Stimulated activated naive CD4-positive, alpha-beta T cell (primary cell): ENCODE results near the gene TM4SF20.
"Not testable (repeated sequence)": the region's sequence is repeated elsewhere in the genome, so short reads cannot be mapped to it uniquely, and the experiment has no call there.

ENCODE experiments used
- DNase-seq, 6 experiments: peaks; one replicate each; lab custom pipeline; 2025; lab: John Stamatoyannopoulos, UW

TM4SF20 gene

GRCh38 chr2:227398684-227399670 lies 19.9 kb upstream of the TM4SF20 start:
- DNase-seq = no peak

DNA sequence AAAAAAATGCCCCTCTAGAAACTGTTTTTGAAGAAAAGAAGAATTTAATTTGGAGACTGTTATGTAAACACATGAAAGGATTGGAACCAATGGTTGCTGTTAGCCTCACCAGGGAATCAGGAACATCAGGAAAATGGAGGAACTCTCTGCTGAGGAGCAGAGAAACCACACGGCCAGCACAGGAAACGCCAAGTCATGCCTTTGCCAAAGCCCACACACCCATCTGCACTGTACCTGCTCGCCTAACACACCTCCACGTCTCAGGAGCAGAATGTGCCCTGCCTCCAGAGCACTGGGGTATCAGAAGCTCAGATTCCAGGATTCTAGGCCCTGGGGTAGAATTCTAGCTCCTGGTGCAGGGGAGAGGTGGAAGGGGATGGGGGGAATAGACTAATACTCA lies 18.5 kb upstream of the TM4SF20 start:
- DNase-seq = no peak

GRCh38 chr2:227395556-227395955 lies 16.4 kb upstream of the TM4SF20 start:
- no peak for DNase-seq

DNA sequence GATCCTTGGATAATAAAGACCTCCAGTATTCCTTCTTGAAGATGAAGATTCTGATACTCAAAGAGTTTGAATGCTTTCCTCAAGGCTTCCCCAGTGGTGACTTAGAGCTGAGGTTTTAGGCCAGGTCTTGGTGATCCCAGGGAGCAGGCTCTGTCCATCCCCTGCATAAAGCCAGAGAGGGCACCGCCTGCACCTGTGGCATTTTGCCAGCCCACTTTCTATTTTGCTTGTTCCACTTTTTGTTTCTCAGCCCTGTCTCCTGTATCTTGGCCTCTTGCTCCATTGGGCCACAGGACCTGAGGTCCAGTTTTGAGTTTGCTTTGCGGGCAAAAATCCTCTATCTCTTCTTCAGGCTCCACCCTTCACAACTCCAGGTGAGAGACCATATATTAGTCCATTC lies 15.3 kb upstream of the TM4SF20 start:
- no peak for DNase-seq

DNA sequence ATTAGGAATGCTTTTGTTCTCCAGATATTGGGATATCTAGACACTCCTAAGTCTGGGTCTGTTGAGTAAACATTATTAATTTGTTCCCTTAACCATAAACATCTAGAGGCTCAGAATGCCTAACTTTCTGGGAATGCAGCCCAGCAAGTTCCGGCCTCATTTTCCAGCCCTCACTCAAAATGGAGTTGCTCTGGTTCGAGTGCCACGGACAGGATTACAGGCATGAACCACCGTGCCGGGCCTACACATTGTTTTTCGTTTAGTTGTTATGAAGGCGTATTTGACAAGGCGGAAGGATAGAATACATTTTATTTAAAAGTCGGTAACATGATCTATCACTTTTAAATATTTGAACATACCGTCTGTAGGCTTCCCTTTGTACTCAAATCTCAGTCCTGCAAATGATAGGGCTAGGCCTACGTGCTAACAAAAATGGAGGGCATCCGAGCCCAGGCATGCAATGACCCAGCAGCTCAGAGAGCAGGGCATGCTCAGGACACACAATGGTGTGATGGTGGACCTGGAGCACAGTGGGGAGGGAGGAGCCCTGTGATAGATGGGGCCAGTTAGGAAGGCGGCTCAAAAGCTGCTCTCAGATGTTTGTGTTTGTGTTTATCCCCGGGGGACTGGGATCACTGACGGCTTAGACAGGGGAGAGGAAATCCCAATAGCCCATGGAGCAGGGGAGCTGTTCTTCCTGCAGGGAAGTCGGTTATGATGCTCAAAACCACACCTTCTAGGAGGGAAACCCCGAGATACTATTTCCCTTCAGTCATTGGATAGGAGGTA lies 11.6 kb upstream of the TM4SF20 start:
- DNase-seq = no peak

DNA sequence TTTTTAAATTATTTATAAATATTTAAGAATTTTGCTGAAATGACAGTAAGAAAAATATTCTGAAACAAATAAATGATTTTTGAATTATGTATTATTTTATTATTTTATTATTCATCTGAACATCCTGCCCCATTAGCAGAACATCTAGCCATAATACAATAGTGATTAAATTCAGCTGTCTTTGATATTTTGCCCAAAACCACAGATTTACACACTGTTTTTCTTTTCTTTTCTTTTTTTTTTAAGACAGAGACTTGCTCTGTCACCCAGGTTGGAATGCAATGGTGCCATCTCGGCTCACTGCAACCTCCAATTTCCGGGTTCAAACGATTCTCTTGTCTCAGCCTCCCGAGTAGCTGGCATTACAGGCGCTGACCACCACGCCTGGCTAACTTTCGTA lies 10.6 kb upstream of the TM4SF20 start:
- DNase-seq = no peak

- no peak for DNase-seq
Observed at GRCh38 chr2:227389231-227389630, 10.1 kb upstream of the TM4SF20 start.

DNA sequence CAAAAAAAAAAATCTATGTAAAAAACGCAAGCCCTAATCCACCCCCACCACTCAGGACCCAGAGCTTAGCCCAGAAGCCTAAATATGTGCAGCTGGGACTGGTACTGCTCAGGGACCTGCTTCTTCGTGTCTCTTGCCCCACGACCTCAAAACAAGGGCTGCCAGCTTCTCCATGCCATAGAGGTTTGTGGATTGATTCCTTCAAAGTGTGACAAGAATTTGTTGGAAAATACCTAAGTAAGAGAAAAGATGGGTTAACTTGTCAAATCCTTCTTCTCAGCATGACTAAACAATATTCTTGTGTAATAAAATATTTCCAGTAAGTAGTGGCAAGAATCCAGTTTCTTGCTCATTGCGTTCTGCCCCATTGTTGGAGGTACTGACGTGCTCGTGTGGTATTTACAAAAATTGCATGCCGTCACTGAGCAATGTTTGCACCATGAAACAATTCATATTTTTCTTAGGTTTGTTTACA lies 9.5 kb upstream of the TM4SF20 start:
- no peak for DNase-seq

DNA sequence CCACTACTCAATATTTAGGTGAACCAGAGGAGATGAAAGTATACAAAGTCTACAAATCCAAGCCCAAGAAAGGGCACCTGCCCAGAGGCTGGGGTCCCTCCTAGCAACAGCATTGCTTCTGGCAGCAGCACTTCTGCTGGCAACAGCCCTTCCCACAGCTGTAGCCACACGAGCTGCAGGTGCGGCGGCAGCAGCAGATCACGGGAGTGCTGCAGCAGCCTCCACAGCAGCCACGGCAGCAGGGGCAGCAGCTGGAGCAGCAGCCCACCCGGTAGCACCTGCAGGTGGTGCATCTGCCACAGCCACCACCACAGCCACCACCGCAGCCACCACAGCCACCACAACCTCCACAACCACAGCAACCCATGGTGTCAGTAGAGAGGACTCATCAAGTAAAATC lies 8.5 kb upstream of the TM4SF20 start, which contains the start of gene SCYGR1:
TSS of gene SCYGR1 (minus strand) at position 367 of the 400 bp plus-strand sequence. CDS start at position 367, 0 bp downstream.
- not testable (repeated sequence) for DNase-seq

- DNase-seq = no peak
Observed at GRCh38 chr2:227386630-227387029, 7.5 kb upstream of the TM4SF20 start.

DNA sequence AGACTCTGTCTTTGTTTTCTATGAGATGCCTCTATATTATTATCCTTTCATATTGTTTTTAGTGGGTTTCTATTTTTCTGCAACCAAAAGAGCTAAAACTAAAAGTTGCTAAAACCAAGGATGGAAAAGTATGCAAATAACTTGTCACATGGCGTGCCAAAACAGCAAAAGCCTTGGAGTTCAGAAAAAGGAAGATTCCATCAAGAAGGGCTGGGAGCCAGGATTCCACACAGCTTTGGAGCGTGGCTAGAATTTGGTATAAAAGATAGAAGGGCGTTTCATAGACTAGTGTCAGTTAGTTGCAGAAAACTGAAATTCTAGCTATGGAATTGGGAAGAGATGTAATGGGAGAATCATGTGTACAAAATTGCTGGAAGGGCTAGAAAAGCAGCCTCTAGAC lies 4.6 kb upstream of the TM4SF20 start:
- no peak for DNase-seq

DNA sequence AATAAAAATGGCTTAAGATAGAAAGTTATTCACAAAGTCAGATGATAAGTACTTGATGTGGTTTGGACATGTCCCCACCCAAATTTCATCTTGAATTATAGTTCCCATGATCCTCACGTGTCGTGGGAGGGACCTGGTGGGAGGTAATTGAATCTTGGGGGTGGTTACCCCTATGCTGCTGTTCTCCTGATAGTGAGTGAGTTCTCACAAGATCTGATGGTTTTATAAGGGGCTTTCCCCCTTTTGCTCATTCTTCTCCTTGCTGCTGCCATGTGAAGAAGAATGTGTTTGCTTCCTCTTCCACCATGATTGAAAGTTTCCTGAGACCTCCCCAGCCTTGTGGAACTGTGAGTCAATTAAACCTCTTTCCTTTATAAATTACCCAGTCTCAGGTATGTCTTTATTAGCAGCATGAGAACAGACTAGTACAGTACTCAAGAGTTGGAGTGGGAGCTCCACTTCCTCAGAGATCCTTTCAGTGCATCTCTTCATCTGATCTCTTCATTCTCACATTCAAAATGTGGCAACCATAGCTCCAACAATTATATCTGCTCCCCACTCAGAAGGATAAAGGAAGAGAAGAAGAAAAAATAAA lies 3.2 kb upstream of the TM4SF20 start:
- DNase-seq = not testable (repeated sequence)

DNA sequence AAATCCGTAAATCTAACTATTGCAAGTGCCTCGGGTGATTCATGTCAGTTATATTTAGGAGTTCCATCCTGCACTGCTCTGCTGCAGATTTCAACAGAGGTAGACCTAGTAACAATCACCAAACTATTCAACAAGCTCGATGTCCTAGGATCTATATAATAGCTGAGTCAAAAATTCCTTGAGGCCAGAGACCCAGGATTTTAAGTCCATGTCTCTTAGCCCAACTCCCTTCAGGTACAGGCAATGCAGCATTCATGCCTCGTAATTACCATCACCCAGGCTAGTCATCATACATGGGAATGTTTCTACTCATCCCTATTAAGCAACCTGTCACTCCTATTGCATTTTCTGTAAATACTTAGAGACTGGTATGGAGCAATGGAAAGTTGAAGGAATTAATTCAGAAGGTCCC lies 729 bp downstream of the TM4SF20 start:
- no peak for DNase-seq

GRCh38 chr2:227377467-227378351 lies 1.4 kb downstream of the TM4SF20 start:
- DNase-seq = no peak

DNA sequence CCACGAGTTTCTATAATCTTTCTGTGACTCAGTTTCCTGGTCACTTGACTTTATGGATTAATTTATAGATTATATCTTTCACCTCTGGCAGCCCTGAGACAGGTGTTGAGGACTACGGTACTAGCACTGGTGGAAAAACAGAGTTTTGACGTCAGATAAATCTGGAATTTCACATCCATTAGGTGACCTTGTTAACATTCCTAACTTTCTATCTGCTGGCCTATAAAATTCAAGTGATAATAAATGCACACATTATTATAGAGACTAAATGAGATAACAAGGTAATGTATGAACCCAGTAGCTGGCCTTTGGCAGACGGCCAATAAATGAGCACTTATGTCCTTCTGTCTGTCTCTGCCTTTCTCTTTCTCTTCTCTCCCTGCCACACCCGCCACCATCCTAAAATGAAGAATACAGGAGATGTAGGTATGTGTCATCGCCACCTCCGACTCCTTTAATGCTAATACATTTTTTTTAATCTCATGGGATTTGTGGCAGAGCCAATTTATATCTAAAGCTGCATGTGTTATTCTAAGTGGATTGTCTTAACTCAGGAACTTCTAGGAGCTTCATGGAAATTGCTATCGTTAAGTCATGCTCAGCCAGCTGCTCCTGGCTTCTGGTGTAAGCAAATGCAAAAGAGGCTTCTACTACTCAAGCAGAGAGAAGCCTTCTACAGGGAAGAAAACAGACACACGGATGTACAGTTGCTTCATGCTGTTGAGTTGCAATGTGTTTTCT lies 2.3 kb downstream of the TM4SF20 start:
- DNase-seq = no peak

DNA sequence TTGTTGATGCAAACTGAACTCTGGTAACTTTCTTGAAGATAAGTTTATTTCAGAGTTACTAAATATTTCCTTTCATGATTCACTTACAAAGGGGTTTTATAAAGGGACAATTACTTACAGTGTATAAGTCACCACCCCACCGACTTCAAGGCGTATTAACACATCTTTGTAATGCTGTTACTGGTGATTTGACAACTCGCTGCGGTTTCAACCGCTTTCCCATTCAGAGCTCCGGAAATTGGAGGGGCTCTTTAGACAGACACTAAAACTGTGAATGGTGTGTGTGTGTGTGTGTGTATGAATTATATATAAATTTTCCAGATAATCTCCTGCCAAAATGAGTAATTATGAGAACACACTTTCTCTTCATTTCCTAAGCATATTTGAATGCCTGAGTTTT lies 4.9 kb downstream of the TM4SF20 start:
- no peak for DNase-seq

- DNase-seq = no peak
Observed at GRCh38 chr2:227373389-227373788, 5.7 kb downstream of the TM4SF20 start.

GRCh38 chr2:227370791-227371312 lies 8.3 kb downstream of the TM4SF20 start:
- no peak for DNase-seq

- no peak for DNase-seq
Observed at GRCh38 chr2:227370092-227370491, 9.0 kb downstream of the TM4SF20 start.

DNA sequence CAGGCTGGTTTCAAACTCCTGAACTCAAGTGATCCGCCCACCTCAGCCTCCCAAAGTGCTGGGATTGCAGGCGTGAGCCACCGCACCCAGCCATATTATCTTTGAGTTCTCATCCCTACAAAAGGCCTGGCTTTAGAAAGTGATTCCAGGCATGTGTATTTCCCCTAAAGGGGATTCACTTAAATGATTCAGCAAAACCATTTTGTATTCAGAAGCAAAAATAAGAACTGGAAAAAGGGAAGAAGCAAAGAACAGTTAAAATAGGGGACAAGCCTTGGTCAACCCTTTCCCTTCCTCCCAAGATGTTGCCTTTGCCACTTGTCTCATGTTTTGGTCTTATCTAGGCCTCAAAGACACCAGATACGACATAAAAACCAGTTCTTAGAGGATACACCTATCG lies 10.5 kb downstream of the TM4SF20 start:
- no peak for DNase-seq
